GM18511 (cell line): ENCODE data around the gene RHOBTB3.

Experiments used
- ATAC-seq: cut with Tn5 transposase; IDR thresholded peaks from one replicate; pipeline ENCODE4 v1.9.1; 2021; ENCODE audit warnings: mild to moderate bottlenecking, moderate library complexity; ENCODE audit not compliant: unreplicated experiment

RHOBTB3 gene

DNA sequence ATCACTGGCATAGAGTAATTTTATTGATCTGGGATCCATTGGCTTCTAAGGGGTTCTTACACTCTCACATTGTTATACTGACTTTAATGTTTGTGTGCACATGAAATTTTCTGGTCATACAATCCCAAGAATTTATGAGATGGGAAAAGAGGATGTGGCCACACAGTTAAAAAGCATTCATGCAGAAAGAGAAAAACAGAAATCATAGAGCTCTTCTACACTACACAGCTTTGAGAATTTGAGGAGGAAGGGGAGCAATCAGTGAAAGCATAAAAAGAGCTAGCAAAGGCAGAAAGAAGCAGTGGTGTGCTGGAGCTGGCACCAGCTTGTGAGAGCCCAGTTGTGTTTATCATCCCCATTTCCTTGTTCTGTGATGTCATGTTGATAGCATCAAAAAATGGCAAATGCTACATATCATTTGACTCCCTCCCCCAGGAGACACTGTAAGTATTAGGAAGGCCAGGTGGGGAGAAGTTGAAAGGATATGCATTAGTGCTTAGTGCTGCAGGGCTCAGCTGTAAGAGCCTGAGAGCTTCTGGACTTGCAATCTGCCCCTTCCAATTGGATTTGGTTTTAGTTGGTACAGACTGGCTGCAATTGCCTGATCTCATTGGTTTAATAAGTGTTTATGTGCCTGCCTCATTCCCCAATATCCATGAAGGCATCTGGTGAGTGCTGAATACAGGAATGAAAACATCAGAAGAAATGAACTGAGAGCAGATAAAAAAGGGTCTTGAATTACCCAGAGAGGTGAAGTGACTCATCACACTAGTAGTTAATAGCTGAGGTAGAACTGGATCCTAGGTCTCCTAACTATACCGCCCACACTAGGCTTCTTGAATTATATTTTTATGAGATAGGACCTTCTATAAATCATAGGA is 30.9 kb downstream of the RHOBTB3 start:
- no peak for ATAC-seq

DNA sequence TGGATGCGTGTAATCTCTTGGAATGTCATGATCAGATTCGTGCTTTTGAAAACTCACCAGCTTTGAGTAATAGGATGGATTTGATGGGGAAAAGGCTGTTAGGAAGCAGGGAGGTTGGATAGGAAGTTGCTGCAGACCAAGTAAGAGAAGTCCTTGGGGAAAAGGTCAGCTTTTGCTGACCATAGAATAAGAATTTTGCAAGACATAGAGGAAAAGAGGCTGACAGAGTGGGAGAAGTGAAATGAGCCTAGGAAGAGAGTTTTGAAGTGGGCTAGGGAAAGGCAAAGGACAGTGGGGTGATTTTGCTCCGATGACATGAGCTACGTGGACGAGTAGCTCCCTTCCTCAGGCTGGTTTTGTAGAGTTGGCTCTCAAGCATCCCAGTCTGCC is 31.5 kb downstream of the RHOBTB3 start:
- ATAC-seq, result no peak

- no peak for ATAC-seq
Observed at GRCh38 chr5:95763941-95764340, 32.8 kb downstream of the RHOBTB3 start.

GRCh38 chr5:95768731-95769130 is 37.6 kb downstream of the RHOBTB3 start:
- no peak for ATAC-seq

DNA sequence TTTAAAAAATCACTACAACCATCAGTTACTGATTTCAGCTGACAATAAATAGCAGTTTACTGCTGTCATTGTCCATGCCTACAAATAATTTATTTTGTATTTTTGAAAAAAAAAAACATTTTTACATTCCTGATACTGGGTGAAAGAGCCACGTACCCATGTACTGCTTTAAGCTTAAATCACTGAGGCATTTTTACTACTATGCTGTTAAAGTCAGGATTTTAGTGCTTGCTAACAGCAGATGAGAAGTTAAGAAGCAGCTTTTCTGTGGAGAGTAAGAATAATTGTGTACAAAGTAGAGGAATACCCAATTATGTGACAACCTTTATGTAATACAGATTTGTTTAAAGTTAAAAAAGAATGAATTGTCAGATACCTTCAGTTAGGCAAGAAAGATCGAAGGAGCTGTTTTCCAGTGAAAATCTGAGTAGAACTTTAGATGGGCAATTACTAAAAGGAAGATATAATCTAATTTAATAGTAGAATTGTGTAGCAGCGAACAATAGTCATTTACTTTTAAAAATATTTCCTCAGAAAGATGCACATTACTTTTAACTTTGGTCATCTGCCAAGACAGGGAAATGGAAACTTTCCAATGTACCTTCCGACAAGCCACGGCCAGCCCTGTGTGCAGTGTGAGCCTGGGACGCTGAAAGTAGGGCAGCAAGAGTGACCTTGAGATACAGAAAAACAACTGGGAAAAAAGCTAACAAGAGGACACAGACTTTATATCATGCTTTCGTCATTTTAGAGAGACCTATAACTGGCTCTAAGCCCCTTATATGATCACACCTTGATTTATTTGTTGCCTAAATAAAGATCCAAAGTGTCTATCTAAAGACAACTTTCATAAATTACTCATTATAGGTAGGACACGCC is 39.9 kb downstream of the RHOBTB3 start:
- no peak for ATAC-seq

DNA sequence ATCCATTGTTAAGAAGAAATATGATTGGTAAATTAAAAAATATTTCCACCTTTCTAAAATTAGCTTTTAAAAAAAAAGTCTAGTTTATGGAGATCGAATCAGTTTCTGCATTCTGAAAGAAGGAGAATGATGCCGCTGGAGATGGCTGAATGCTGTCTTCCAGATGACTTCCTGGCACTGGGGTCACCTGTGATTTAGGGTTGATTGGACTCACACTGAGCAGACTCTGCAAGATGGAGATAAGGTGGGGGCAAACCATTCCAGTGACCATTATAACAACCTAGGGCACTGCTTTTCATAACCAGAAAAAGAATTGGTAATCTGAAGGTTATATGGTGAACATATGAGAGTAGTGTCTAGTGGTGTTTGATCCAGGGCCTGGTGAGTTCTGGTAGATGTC is 40.8 kb downstream of the RHOBTB3 start:
- no peak for ATAC-seq

DNA sequence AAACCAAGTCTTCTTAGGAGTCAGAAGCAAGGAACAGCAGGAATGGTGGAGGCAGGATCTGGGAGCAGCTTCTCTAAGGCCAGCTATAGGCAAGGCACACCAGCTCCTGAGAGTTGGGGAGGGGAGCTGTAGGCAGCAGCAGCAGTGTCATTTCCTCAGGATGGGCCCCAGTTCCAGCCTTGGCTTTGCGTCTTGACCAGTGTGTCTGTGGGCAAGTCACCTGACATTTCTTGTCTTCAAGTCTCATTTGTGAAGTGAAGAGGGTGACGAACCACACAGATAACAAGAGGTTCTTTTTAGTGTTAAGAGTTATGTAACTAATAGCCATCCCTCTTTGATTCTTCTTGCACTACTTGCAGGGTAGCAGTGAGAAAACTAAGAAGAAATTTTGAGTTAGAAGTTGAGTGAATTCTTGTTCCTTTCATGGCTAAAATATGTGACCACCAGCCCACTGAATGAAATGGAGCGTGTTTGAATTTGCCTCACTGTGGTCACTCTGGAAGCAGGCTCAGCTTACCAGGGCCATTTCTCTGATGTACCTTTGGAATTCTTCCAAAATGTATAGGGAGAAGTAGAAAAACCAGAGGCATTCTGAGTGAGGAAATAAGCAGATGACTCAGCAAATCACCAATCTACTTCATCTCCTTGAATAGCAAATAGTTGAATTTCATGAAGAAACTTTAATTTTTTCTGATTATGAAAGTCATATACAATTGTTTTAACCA is 42.4 kb downstream of the RHOBTB3 start:
- no peak for ATAC-seq

DNA sequence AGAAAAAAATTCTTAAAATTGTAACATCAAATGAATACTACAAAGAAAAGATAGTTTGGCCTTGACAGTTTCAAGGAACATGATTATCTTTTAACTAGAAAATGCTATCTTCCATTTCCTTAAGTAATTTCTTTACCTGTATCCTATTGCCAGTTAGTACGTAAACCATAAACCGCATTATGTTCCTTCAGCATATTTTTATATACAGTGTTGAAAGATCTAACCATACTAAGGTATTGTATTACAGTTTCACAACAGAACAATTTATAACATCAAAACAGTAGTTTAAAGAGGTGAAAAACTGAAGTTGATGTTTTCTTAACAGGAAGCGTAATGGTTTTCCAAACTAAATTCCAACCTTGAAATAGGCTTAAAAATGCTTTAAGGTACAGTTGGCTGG is 46.3 kb downstream of the RHOBTB3 start:
- ATAC-seq, result no peak

DNA sequence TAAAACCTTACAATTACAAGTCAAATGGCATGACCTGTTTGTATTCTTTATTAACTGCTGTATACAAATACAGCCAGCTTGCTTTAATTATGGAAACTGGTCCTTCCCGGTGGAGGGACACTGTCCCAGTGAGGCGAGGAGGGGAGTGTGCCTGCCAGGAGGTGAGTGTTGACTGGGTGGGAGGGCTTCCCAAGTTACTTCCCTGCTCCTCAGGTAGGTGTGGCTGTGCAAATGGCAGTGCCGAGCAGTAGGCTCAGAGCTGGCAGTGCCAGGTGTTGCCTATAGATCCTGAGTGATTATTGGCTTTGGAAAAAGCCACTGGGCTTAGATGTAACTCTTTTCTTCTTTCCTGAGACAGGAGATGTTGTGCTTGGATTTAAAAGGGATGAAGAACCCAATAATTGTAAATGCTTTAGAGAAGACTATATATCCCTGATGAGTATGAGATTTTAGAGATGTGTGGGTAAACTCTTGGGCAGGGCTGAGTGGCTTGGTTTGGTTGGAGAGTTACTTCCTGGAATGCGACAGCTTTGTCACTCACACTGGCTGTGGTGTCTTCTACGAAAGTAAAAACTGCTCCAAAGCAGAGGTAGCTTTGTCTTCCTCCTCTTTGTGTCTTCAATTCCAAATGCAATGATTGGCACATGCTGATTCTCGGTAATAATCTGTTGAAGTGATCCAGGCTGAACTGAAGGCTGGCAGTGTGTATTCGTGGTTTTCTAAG is 47.7 kb downstream of the RHOBTB3 start:
- ATAC-seq, result no peak

DNA sequence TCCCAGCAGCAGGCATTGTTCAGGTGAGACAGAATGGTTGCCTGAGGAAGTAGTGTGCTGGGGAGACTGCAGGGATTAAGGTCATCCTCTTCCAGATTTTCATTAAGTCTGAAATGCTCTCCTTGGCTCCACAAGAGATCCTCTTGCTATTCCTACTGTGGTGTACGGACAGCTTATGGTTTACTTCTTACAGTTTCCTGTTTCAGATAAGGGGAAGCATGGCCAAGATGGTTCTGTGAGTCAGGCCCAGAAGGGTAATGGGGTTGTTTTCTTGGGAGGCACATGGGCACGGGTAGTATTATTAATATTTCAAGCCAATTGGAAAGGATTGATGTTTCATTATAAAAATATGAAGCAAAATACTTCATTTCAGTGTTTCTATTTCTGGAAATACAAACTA is 48.5 kb downstream of the RHOBTB3 start:
- ATAC-seq, result no peak

DNA sequence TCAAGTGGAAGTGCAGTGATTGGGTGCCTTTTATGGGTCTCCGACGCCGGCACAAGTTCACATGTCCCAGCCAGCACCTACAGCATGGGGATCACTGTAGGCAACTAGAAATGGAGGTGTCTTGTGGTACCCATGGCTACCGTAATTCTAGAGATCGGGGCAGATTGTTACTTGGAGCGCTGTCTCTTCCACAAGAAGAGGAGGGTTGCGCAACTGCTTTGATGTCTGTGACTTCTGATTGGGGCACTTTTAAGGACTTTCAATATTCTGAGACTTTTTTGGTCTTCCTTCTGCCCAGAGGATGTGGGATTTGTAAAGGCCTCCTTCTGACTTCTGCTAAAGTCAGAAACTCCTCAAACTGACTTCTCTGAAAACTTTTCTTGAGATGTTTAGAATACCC is 49.5 kb downstream of the RHOBTB3 start:
- peak; percentile 14 for ATAC-seq

GRCh38 chr5:95781101-95781583 is 50.0 kb downstream of the RHOBTB3 start:
- ATAC-seq, result peak; percentile 99

- no peak for ATAC-seq
Observed at GRCh38 chr5:95782181-95782580, 51.0 kb downstream of the RHOBTB3 start.

- no peak for ATAC-seq
Observed at GRCh38 chr5:95783661-95784060, 52.5 kb downstream of the RHOBTB3 start.

GRCh38 chr5:95784514-95785302 is 53.6 kb downstream of the RHOBTB3 start:
- ATAC-seq, result no peak

GRCh38 chr5:95786821-95787418 is 55.8 kb downstream of the RHOBTB3 start:
- ATAC-seq, result no peak

- ATAC-seq, result no peak
Observed at GRCh38 chr5:95788493-95788892, 57.4 kb downstream of the RHOBTB3 start.

- ATAC-seq, result no peak
Observed at GRCh38 chr5:95791751-95792150, 60.6 kb downstream of the RHOBTB3 start.

- no peak for ATAC-seq
Observed at GRCh38 chr5:95794070-95794516, 63.0 kb downstream of the RHOBTB3 start.
